Ovary (tissue), 9 donors: ENCODE data around the gene CENPP. TPM values are rescaled to one million over a fixed set of nuclear protein-coding genes. Genes with fewer than 3 reads are reported as not detected.

Experiments used
- DNase-seq, 5 donors: peaks; one replicate each; pipeline ENCODE4 v3.0.0-alpha.2; 2019 to 2020
- H3K27ac ChIP-seq, 2 donors: fragments of 200-600 bp; one replicate each; pipeline versions ENCODE4 v1.5.1 to v1.8.0; 2019 to 2022
- H3K27me3 ChIP-seq: fragments of 200-600 bp; one replicate; pipeline ENCODE4 v1.8.0; 2022
- H3K36me3 ChIP-seq: fragments of 200-600 bp; sonication (generic); one replicate; pipeline ENCODE4 v1.5.1; 2019
- H3K4me1 ChIP-seq: one replicate; pipeline ENCODE4 v1.8.1; 2013; ENCODE audit warnings: mild to moderate bottlenecking, moderate library complexity; ENCODE audit not compliant: insufficient read depth
- H3K4me3 ChIP-seq: fragments of 200-600 bp; sonication (generic); one replicate; pipeline ENCODE4 v1.5.1; 2017
- H3K9me3 ChIP-seq, 2 donors: fragments of 200-600 bp in 1 of 2; sonication (generic) in 1 of 2; one replicate each; pipeline versions ENCODE4 v1.5.1 to v1.8.1; 2013 to 2019; ENCODE audit warnings: mild to moderate bottlenecking in 1 of 2, moderate library complexity in 1 of 2
- CTCF ChIP-seq, 3 donors: fragments of 450-650 bp in 2 of 3; fragments of 200-600 bp in 1 of 3; IDR thresholded peaks; one replicate each; pipeline versions ENCODE4 v1.5.1 to v1.8.0; 2016 to 2022; ENCODE audit warnings: antibody characterized with exemption in 3 of 3, mild to moderate bottlenecking in 1 of 3
- EP300 ChIP-seq: sonication (generic); formaldehyde crosslinking; IDR thresholded peaks from one replicate; pipeline ENCODE4 v1.6.1; 2017; ENCODE audit warnings: antibody characterized with exemption
- POLR2A ChIP-seq: fragments of 450-650 bp; IDR thresholded peaks from one replicate; pipeline ENCODE4 v1.6.1; 2017; ENCODE audit warnings: antibody characterized with exemption, mild to moderate bottlenecking, moderate library complexity
- WGBS, 3 donors: extraction: QIAGEN DNeasy Blood & Tissue Kit in 1 of 3; methylation state at CpG; one replicate each; pipeline versions ENCODE4 v1.1.5 to v1.1.7; 2013 to 2017; 5-methylcytosine and 5-hydroxymethylcytosine counted together
- intact Hi-C, 4 donors: fragments of 100-400 bp; cut with DNase I; formaldehyde crosslinking; loops; one replicate each; pipeline versions ENCODE4 v1.11.0 to v1.15.1; 2022 to 2023
- polyA plus RNA-seq, 2 donors: library from polyadenylated mRNA; stranded (reverse); fragments of 200-250 nt in 1 of 2; fragments of 350-450 nt in 1 of 2; fragmentation: Illumina TruSeq in 1 of 2; extraction: RNeasy Lipid Tissue Mini Kit (QIAGEN cat#74804) in 1 of 2; gene quantifications; one replicate each; pipeline ENCODE4 v1.2.3, GENCODE V29; 2013 to 2014
- total RNA-seq, 7 donors: library from RNA; depleted of rRNA in 2 of 7; stranded (reverse); fragments of >200 nt in 2 of 7; fragmentation: NEBNext Ultra II Directional in 3 of 7; extraction: Animal tissue kit (Norgen Biotek cat#: 25700) in 3 of 7; gene quantifications; one replicate each; pipeline versions ENCODE4 v1.1.0 to v1.2.4, GENCODE V29; 2016 to 2023
- donor health status: DM: no; HTN: no; CAD: no; lungs with moderate emphysema.
- donor health status: DM: no; HTN: no; CAD: no.
- donor health status: Bipolar disorder and iron deficiency.
- donor health status: DM: yes; HTN: yes; CAD: no.
- donor health status: DM: no; HTN: no; CAD: no.
- donor health status: DM: yes; HTN: yes; CAD: no.

The CENPP gene
- total and polyA plus RNA-seq, 9 donors = 1.4 to 9.5 (median 5.8) TPM

GRCh38 chr9:92439921-92440750 lies 114.4 kb downstream of the CENPP start:
- WGBS, 3 donors = 86 to 90% (median 89%) methylated on average over 5 of the region's 5 CpGs
- peaks cover 2% of the 10 kb centered on the region for H3K4me1 ChIP-seq
- DNase-seq = no peak
- H3K9me3 ChIP-seq = no peaks in the 10 kb centered on the region
- no peak for TF ChIP-seq EP300
- TF ChIP-seq POLR2A = no peak
- TF ChIP-seq CTCF (IDR thresholded peaks at IDR 0.05) = no peak
- H3K27me3 ChIP-seq = no peaks in the 10 kb centered on the region
- H3K36me3 ChIP-seq = no peaks in the 10 kb centered on the region
- H3K27ac ChIP-seq = no peak overlapping the region
- H3K4me3 ChIP-seq = no peak overlapping the region
- intact Hi-C loops = loop anchor here (5.0 to 10.0 kb wide), 3 partner anchors 98 to 195 kb away; no protein-coding TSS in a partner anchor

GRCh38 chr9:92440751-92441046 lies 114.9 kb downstream of the CENPP start:
- H3K4me1 ChIP-seq = peaks cover 2% of the 10 kb centered on the region
- H3K36me3 ChIP-seq = no peaks in the 10 kb centered on the region
- no peaks in the 10 kb centered on the region for H3K9me3 ChIP-seq
- H3K4me3 ChIP-seq = no peak overlapping the region
- no peak overlapping the region for H3K27ac ChIP-seq
- intact Hi-C loops = loop anchor here in 2 of 4 donors (5.0 to 10.0 kb wide), 2 partner anchors 98 to 194 kb away; no protein-coding TSS in a partner anchor
- TF ChIP-seq CTCF (IDR thresholded peaks at IDR 0.05) (no peak), POLR2A (no peak), EP300 (no peak)
- WGBS, 3 donors = 94 to 96% (median 94%) methylated on average over 6 of the region's 6 CpGs
- H3K27me3 ChIP-seq = no peaks in the 10 kb centered on the region
- DNase-seq = no peak

GRCh38 chr9:92444841-92445240 lies 119.1 kb downstream of the CENPP start:
- TF ChIP-seq EP300 (no peak), CTCF (IDR thresholded peaks at IDR 0.05) (no peak), POLR2A (no peak)
- no peak for DNase-seq
- H3K9me3 ChIP-seq = no peaks in the 10 kb centered on the region
- no peaks in the 10 kb centered on the region for H3K36me3 ChIP-seq
- WGBS, 3 donors = 88 to 91% (median 90%) methylated on average over 4 of the region's 4 CpGs
- intact Hi-C loops = loop anchor here in 2 of 4 donors (5.0 to 10.0 kb wide), 2 partner anchors 103 to 190 kb away; no protein-coding TSS in a partner anchor
- no peak overlapping the region for H3K27ac ChIP-seq
- no peaks in the 10 kb centered on the region for H3K4me1 ChIP-seq
- no peak overlapping the region for H3K4me3 ChIP-seq
- no peaks in the 10 kb centered on the region for H3K27me3 ChIP-seq

- Histone ChIP-seq H3K4me1 (no peaks in the 10 kb centered on the region), H3K4me3 (no peak overlapping the region), H3K36me3 (no peaks in the 10 kb centered on the region), H3K27ac (no peak overlapping the region), H3K27me3 (no peaks in the 10 kb centered on the region), H3K9me3 (no peaks in the 10 kb centered on the region)
- intact Hi-C loops = loop anchor here in 1 of 4 donors (10.0 kb wide), 1 partner anchor 188 kb away; no protein-coding TSS in a partner anchor
- DNase-seq = no peak
- TF ChIP-seq EP300 (no peak), CTCF (IDR thresholded peaks at IDR 0.05) (no peak), POLR2A (no peak)
Measured at GRCh38 chr9:92446536-92446935, 120.8 kb downstream of the CENPP start.
